ENCODE data around the gene MPP2. TPM values are rescaled to one million over a fixed set of nuclear protein-coding genes. Genes with fewer than 3 reads are reported as not detected.

The MPP2 gene
- total and polyA plus RNA-seq, 2 donors from 2014 or later: 1.2 to 2.7 TPM

- DNase-seq (peak; percentile 76 to 88 (median 87)), FAIRE-seq (no peak)
These were observed 26.8 kb downstream of the MPP2 start for GRCh38 chr17:43880420-43880991.

GRCh38 chr17:43879723-43880419 lies 27.5 kb downstream of the MPP2 start:
- FAIRE-seq (no peak), DNase-seq (peak in 1 of 5 donors; percentile 58)
- no peak overlapping the region for H3K4me3 ChIP-seq (ENCODE audit: low read length in 3 of 3)
- intact Hi-C loops (cut with DNase I): no loop called here
- H3K9ac ChIP-seq (ENCODE audit: low read length in 3 of 3): no peak overlapping the region
- no peak overlapping the region for H3K27ac ChIP-seq (ENCODE audit: low read depth in 2 of 2, low read length in 2 of 2)
- H3K27me3 ChIP-seq (ENCODE audit: control insufficient read depth, insufficient read depth, low read length): no peaks in the 10 kb centered on the region
- H3K36me3 ChIP-seq (ENCODE audit: control insufficient read depth in 2 of 3, insufficient read depth in 3 of 3, low read length in 3 of 3): no peaks in the 10 kb centered on the region
- H3K9me3 ChIP-seq (ENCODE audit: control insufficient read depth in 2 of 3, insufficient read depth in 1 of 3, low read length in 3 of 3): no peaks in the 10 kb centered on the region
- TF ChIP-seq, protein P1, sequence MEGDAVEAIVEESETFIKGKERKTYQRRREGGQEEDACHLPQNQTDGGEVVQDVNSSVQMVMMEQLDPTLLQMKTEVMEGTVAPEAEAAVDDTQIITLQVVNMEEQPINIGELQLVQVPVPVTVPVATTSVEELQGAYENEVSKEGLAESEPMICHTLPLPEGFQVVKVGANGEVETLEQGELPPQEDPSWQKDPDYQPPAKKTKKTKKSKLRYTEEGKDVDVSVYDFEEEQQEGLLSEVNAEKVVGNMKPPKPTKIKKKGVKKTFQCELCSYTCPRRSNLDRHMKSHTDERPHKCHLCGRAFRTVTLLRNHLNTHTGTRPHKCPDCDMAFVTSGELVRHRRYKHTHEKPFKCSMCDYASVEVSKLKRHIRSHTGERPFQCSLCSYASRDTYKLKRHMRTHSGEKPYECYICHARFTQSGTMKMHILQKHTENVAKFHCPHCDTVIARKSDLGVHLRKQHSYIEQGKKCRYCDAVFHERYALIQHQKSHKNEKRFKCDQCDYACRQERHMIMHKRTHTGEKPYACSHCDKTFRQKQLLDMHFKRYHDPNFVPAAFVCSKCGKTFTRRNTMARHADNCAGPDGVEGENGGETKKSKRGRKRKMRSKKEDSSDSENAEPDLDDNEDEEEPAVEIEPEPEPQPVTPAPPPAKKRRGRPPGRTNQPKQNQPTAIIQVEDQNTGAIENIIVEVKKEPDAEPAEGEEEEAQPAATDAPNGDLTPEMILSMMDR (IDR thresholded peaks at IDR 0.05; ENCODE audit: borderline replicate concordance, extremely low read depth, insufficient read depth): no peak
- H3K4me1 ChIP-seq (ENCODE audit: control insufficient read depth in 2 of 3, insufficient read depth in 2 of 3, low read depth in 1 of 3, low read length in 3 of 3): peaks cover 0 to 2% (median 0%) of the 10 kb centered on the region in 3 donors

More at GRCh38 chr17:43880420-43880991, 26.8 kb downstream of the MPP2 start:
- Histone ChIP-seq H3K9me3 (ENCODE audit: control insufficient read depth in 2 of 3, insufficient read depth in 1 of 3, low read length in 3 of 3) (no peaks in the 10 kb centered on the region), H3K27ac (ENCODE audit: low read depth in 2 of 2, low read length in 2 of 2) (no peak overlapping the region), H3K4me1 (ENCODE audit: control insufficient read depth in 2 of 3, insufficient read depth in 2 of 3, low read depth in 1 of 3, low read length in 3 of 3) (peaks cover 0 to 2% (median 0%) of the 10 kb centered on the region in 3 donors), H3K9ac (ENCODE audit: low read length in 3 of 3) (no peak overlapping the region), H3K4me3 (ENCODE audit: low read length in 3 of 3) (no peak overlapping the region), H3K36me3 (ENCODE audit: control insufficient read depth in 2 of 3, insufficient read depth in 3 of 3, low read length in 3 of 3) (no peaks in the 10 kb centered on the region), H3K27me3 (ENCODE audit: control insufficient read depth, insufficient read depth, low read length) (no peaks in the 10 kb centered on the region)
- intact Hi-C loops (cut with DNase I): no loop called here
- TF ChIP-seq, protein P1 (IDR thresholded peaks at IDR 0.05; ENCODE audit: borderline replicate concordance, extremely low read depth, insufficient read depth): peak; percentile 62

DNA sequence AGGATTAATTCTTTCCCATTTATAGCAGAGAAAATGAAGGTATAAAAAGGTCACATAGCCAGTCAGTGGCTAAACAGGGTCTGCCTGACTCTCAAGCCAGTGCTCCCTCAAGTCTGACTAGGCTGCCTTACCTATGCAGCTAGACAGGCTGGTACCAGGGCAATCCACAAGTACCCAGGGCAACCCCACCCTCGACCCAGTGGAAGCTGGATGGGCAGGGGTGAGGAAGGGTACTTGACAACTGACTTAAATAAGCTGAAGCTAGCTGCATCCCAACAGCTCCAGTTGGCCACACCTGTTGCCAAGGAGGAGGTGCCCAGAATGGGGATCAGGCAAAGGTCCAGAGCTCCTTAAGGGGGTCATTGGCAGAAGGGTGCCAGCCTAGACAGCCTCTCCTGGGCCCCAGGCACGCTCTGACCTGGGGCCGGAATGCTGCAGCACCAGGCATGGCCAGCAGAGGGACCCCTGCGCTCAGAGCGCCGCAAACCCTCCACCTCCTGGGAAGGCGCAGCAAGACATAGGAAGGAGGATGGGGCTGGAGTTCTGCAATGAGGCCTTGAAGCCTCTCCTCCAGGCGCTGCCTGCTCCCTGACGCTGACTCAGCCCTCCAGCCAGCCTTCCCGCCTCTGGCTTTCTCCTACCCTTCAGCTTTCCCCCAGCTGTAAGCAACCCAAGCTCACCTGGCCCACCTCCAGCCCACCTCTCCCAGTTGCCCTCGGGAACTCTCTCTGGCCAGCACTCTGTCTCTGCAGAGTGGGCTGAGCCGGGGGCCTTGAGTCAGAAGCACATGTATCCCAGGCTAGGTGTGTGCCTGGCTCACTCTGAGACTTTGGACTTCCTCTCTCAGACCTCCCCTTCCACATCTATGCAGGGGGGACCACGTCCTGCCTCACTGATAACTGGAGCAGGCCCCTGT lies 28.8 kb downstream of the MPP2 start:
- intact Hi-C loops (cut with DNase I): no loop called here

More for the DNA sequence above, 28.8 kb downstream of the MPP2 start:
- Histone ChIP-seq H3K9me3 (ENCODE audit: control insufficient read depth in 2 of 3, insufficient read depth in 1 of 3, low read length in 3 of 3) (no peaks in the 10 kb centered on the region), H3K27me3 (ENCODE audit: control insufficient read depth, insufficient read depth, low read length) (no peaks in the 10 kb centered on the region), H3K4me1 (ENCODE audit: control insufficient read depth in 2 of 3, insufficient read depth in 2 of 3, low read depth in 1 of 3, low read length in 3 of 3) (peaks cover 0 to 2% (median 0%) of the 10 kb centered on the region in 3 donors), H3K9ac (ENCODE audit: low read length in 3 of 3) (no peak overlapping the region), H3K27ac (ENCODE audit: low read depth in 2 of 2, low read length in 2 of 2) (no peak overlapping the region), H3K36me3 (ENCODE audit: control insufficient read depth in 2 of 3, insufficient read depth in 3 of 3, low read length in 3 of 3) (no peaks in the 10 kb centered on the region), H3K4me3 (ENCODE audit: low read length in 3 of 3) (no peak overlapping the region)
- TF ChIP-seq, protein P1 (IDR thresholded peaks at IDR 0.05; ENCODE audit: borderline replicate concordance, extremely low read depth, insufficient read depth): peak; percentile 84
- DNase-seq: peak; percentile 78 to 87 (median 83)
- no peak for FAIRE-seq
